ENCODE data around the gene MUC7.

DNA sequence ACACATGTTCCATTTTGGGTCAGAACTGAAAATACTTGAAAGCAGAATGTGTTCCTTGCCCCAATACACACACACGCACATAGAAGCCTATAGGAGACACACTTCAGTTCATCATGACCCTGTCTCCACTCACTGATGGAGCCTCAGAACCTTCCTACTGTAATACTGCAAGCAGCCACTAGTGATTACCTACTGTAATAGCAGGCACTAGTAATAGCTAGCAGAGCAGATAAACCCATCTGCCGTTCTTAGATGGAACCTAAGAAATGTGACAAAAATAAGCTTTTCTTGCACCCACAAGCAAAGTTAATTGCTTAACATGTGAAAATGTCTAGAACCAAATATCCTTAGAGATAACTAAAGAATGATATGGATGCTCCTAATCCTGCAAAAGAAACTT, 60.0 kb downstream of the MUC7 start:
- TF ChIP-seq, protein P1, sequence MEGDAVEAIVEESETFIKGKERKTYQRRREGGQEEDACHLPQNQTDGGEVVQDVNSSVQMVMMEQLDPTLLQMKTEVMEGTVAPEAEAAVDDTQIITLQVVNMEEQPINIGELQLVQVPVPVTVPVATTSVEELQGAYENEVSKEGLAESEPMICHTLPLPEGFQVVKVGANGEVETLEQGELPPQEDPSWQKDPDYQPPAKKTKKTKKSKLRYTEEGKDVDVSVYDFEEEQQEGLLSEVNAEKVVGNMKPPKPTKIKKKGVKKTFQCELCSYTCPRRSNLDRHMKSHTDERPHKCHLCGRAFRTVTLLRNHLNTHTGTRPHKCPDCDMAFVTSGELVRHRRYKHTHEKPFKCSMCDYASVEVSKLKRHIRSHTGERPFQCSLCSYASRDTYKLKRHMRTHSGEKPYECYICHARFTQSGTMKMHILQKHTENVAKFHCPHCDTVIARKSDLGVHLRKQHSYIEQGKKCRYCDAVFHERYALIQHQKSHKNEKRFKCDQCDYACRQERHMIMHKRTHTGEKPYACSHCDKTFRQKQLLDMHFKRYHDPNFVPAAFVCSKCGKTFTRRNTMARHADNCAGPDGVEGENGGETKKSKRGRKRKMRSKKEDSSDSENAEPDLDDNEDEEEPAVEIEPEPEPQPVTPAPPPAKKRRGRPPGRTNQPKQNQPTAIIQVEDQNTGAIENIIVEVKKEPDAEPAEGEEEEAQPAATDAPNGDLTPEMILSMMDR (IDR thresholded peaks at IDR 0.05) = no peak
- TF ChIP-seq POLR2A (IDR thresholded peaks at IDR 0.05) = no peak
